OCI-LY7 (cell line): Measurements from ENCODE around the gene DEDD2.

Experiments
- CTCF ChIP-seq: fragments of 200-600 bp; sonication (generic); conservative IDR thresholded peaks from 2 replicates; pipeline ENCODE4 v1.5.1; 2014; ENCODE audit warnings: mild to moderate bottlenecking, antibody characterized with exemption, low read length, moderate library complexity, mixed read lengths
- EZH2phosphoT487 ChIP-seq: fragments of 200-600 bp; sonication (generic); IDR thresholded peaks from 2 replicates; pipeline ENCODE4 v1.6.1; 2018; ENCODE audit warnings: low read depth, borderline replicate concordance, mild to moderate bottlenecking, mixed run types, antibody characterized with exemption, low read length, moderate library complexity, mixed read lengths

- no peak for TF ChIP-seq CTCF
- TF ChIP-seq EZH2phosphoT487: no peak
These were observed 55.7 kb downstream of the DEDD2 start for GRCh38 chr19:42161616-42162263.
